GM21529 (cell line): ENCODE measurements around the gene ZBED5.

Experiments used
- ATAC-seq: cut with Tn5 transposase; IDR thresholded peaks from one replicate; pipeline ENCODE4 v1.9.1; 2021; ENCODE audit not compliant: unreplicated experiment

The ZBED5 gene

DNA sequence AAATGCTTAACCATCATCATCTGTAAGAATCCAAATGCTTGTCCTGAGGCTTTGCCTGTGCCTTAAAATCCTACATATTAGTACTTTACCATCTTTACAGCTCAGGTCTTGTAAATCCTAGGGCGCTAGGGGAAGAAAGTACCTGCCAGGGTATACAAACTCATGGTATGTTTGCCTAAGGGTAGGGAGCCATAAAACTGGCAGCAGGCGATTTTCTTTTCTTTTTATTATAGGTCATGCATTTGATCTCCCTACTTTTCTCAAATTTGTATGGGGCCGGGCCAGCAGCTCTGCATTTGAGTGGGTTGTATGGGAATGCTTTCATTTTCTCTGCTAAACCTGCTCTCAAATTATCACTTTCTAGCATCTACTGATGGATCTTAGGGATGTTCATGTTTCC lies 24.0 kb upstream of the ZBED5 start:
- ATAC-seq, result no peak

- no peak for ATAC-seq
Measured at GRCh38 chr11:10878408-10879214, 20.8 kb upstream of the ZBED5 start.

GRCh38 chr11:10876158-10876557 lies 18.3 kb upstream of the ZBED5 start:
- no peak for ATAC-seq

GRCh38 chr11:10875430-10876021 lies 17.7 kb upstream of the ZBED5 start:
- ATAC-seq, result no peak

DNA sequence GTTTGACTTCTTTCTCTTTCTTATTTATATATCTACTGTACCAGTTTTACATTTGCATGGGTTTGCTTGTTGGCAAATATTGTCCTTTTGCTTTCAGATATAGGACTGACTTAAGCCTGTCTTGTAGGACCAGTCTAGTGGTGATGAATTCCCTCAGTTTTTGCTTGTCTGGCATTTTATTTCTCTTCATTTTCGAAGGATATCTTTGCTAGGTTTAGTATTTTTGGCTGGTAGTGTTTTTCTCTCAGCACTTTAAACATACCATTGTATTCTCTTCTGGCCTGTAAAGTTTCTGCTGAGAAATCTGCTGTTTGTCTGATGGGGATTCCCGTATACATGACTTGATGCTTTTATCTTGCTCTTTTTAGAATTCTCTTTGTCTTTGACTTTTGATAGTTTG lies 14.2 kb upstream of the ZBED5 start:
- ATAC-seq, result no peak

DNA sequence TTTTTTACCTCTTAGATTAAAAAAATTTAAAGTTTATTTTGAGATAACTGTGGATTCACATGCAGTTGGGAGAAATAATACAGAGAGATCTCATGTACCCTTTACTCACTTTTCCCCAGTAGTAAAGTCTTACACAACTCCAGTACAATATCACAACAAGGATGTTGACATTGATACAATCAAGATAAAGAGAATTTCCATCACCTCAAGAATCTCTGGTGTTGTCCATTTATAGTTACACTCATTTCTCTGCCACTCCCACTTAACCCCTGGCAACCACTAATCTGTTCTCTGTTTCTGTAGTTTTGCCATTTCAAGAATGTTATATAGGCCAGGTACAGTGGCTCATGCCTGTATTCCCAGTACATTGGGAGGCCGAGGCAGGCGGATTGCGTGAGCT lies 10.5 kb upstream of the ZBED5 start:
- no peak for ATAC-seq

- no peak for ATAC-seq
Measured at GRCh38 chr11:10866893-10867331, 9.1 kb upstream of the ZBED5 start.

DNA sequence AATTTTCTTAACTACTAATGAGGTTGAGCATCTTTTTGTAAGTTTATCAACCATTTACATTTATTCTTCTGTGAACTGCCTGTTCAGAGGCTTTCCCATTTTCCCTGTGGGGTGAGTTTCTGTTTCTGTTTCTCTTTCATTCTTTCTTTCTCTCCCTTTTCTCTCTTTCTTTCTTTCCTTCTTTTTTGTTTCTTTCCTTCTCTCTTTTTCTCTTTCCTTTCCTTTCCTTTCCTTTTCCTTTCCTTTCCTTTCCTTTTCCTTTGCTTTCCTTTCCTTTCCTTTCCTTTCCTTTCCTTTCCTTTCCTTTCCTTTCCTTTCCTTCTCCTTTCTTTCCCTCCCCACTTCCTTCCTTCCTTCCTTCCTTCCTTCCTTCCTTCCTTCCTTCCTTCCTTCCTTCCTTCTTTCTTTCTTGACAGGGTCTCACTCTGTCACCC lies 8.0 kb upstream of the ZBED5 start:
- no peak for ATAC-seq

DNA sequence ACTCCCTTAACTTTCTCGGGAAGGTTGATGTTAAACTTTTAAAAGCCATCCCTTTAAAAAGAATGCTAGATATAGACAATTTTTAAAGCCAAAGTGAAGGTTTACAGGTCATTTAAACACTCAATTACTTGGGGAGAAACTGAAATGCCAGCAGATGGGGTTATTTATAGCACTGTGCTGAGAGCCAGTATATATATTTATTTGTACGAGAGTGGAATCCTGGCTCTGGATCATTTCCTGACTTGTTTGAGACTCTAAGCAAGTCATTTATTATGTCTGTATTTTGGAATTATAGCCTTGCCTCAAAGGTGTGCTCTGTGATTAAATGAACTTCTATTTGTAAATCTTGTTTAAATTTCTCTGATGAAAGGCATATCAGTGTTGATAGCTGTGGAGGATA lies 6.8 kb upstream of the ZBED5 start:
- no peak for ATAC-seq

DNA sequence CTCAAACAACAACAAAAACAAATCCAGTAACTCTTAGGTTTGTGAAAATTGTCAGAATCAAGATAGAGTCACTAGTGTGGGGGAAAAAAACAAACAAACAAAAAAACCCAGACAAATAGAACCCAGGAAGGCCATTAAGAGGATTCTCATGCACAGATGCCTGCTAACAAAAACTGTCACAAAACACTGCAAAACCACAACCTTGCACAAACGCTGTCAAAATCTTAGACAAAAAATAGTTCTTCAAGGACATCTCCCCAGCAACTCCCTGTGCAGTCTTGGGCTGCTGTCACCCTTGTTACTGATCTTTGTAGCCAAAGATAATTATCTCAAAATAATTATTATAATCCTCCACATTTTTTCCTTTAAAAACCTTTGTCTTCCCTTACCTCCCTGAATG lies 4.6 kb upstream of the ZBED5 start:
- ATAC-seq, result no peak

DNA sequence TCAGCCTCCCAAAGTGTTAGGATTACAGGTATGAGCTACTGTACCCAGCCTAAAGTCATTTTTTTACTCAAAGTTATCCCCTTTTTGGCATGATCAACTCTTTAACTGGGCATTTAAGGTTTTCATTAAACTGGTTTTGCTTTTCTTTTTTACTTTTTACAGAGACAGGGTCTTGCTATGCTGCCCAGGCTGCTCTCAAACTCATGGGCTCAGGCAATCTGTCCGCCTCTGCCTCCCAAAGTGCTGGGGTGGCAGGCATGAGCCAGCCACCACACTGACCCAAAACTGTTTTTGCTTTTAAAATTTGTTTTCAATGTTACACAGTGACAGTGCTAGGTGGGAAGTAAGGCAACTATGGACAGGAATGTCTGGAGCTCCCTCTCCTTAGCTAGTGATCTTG lies 3.9 kb upstream of the ZBED5 start:
- ATAC-seq, result no peak

DNA sequence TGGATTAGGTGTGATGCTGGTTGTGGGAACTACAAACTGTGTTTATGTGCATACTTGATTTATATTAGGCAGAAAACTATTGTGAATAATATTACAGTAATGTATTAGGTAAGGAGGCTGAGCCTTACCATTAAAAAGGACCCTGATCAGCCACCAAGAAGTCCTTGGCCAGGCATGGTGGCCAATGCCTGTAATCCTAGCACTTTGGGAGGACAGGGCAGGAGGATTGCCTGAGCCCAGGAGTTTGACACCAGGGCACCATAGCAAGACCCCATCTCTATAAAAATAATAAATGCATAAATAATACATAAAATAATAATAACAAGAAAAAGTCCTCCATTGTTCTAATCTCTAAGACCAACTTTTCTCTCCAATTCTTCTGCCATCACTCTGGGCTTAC lies 3.2 kb upstream of the ZBED5 start:
- ATAC-seq, result no peak

DNA sequence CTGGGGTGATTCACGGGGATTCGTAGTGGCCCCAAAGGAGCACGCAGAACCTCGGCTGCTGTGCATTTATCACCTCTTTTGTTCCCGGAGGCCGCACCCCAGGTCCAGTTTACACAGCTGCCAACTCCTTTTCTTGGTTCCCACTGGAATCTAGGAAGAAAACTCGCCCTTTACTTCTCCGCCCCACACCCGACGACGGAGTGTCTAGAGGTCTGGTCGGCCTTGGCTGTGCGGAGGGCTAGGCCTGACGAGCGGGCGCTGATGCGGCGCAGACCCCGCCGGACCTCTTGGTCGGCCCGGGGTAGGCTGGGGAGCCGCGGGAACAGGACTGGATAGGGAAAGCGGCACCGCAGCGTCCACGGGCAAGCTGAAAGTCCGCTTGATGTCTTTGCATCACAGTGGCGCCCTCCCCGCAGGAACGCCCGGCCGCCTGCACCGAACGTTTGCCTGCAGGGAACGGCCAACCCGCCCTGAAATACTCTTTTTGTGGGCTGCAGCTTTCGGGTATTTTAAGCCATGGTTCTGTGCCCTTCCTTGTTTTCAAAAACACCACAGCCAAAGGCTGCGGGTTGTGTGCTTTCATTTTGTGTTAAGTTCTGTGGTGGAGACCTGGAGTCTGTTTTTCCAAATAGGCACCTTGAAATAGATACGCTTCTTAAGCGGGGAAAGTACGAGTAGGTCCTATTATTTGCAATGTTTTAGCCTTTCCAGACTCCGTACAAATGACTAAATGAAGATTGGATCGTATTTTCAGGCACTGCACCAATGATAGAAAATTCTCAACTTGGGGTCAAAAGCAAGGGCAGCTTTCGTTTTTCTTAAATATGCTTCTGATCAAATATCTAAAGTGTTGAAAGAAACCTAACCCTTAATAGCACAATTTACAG lies 829 bp upstream of the ZBED5 start:
- ATAC-seq, result peak; percentile 23

DNA sequence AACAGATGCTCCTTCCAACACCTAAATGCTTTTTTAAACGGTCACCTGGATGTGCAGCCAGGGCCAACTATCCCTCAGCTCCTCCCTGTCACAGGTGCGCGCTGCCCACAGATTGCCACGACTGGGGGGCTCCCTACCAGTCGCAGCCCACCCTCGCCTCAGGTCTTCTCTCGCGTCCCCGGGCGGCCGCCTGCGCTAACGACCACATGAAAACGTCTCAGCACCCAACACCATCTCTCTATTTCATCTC lies 469 bp downstream of the ZBED5 start:
- peak; percentile 15 for ATAC-seq

DNA sequence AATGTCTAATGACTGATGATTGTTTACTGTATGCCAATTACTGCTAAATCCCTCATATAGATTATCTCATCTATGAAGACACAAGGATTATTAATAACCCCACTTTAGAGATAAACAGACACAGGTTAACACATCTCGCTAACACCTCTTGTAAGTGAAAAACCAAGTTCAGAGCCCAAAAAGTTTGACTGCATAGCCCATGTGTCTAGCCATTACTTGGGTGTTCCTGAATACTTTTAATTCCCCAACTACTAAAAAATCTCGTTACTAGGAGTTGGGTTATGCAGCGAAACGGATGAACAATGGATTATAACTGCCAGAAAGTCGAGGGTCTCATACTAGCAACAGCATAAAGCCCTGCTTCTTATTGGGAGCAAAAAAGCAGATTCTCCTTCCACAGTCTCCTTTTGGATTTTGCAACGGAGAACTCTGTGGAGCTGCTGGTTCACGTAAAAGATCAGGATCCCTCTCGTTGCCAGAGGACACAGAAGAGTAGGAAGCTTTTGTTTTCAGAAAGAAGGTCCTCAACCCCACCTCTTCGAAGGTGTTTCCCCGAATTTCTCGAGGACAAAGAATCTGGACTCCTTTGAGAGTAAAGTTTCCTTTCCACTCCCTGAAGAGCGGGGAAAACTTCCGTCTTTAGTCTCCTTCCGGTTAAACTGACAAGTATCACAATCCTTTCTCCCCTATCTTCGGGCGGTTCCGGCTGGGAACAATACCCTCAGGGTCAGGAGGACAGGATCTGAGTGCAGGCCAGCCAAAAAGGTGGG lies 979 bp downstream of the ZBED5 start:
- peak; percentile 5 for ATAC-seq

GRCh38 chr11:10855295-10855694 lies 2.6 kb downstream of the ZBED5 start:
- no peak for ATAC-seq

- no peak for ATAC-seq
Measured at GRCh38 chr11:10847960-10848860, 9.6 kb downstream of the ZBED5 start.

- no peak for ATAC-seq
Measured at GRCh38 chr11:10846660-10847059, 11.2 kb downstream of the ZBED5 start.

GRCh38 chr11:10845589-10845988 lies 12.3 kb downstream of the ZBED5 start:
- no peak for ATAC-seq

GRCh38 chr11:10844796-10845195 lies 13.1 kb downstream of the ZBED5 start:
- no peak for ATAC-seq
